ENCODE results near the gene NRDE2.
"Not testable (repeated sequence)": the region's sequence is repeated elsewhere in the genome, so short reads cannot be mapped to it uniquely, and the experiment has no call there.

NRDE2 gene

GRCh38 chr14:90263748-90264449, 67.8 kb downstream of the NRDE2 start:
- DNase-seq: no peak

GRCh38 chr14:90256354-90257131, 75.2 kb downstream of the NRDE2 start, which contains the start of gene PSMC1:
Gene PSMC1, plus strand, starts transcription at chr14:90256553. Its CDS starts 45 bp downstream, at chr14:90256598.
- DNase-seq: peak; percentile 74

GRCh38 chr14:90255871-90256270, 75.9 kb downstream of the NRDE2 start:
- DNase-seq: no peak

DNA sequence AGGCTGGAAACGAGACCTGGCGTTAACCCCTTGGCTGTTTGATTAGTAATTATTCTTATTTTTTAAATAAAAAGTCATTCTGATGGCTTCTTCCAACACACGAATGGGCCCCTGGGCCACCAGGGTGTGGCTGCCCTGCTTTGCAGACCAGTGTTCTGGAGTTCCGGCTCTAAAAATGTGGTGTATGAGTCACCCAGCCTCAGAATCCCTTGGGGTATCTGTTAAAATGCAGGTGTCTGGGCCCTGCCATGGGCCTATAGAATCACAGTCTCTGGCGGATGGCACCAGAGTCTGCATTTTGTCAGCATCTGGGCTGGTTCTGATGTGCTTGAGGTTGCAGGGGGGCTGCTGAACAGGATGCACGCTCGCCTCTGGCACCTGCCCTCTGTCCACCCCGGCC, 77.9 kb downstream of the NRDE2 start:
- DNase-seq: no peak

- no peak for DNase-seq
Observed at GRCh38 chr14:90248594-90248993, 83.1 kb downstream of the NRDE2 start.

GRCh38 chr14:90247441-90247840, 84.3 kb downstream of the NRDE2 start:
- not testable (repeated sequence) for DNase-seq

DNA sequence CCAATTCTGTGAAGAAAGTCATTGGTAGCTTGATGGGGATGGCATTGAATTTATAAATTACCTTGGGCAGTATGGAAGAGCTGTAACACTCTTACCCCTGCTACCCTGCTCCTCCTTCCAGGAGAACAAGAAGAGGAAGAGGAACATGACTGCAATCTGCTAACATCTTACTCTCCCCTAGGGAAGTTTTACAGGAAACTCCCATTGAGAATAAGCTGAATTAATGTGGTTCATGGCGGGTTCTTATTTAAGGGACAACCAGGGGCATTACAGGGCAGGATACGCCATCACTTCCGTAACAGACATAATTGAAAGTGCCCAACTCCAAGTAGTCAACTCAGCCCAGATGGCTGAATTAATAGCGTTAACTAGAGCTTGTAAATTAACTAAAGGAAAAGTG, 84.8 kb downstream of the NRDE2 start:
- DNase-seq: no peak

GRCh38 chr14:90242444-90242843, 89.3 kb downstream of the NRDE2 start:
- DNase-seq: no peak

GRCh38 chr14:90239139-90239538, 92.6 kb downstream of the NRDE2 start:
- DNase-seq: no peak

- peak; percentile 46 for DNase-seq
Observed at GRCh38 chr14:90235179-90235976, 96.4 kb downstream of the NRDE2 start.

DNA sequence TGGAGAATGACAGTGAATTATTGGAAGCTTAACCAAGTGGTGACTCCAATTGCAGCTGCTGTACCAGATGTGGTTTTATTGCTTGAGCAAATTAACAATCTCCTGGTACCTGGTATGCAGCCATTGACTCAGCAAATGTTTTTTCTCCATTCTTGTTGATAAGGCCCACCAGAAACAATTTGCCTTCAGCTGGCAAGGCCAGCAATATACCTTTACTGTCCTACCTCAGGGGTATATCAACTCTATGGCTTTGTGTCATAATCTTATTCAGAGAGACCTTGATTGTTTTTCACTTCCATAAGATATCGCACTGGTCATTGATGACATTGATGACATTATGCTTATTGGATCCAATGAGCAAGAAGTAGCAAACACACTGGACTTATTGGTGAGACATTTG, 101.8 kb downstream of the NRDE2 start:
- not testable (repeated sequence) for DNase-seq

- DNase-seq: no peak
Observed at GRCh38 chr14:90228478-90228877, 103.3 kb downstream of the NRDE2 start.

Measured in T1000 (cell line).